Testis (tissue), 2 donors: Measurements from ENCODE around the gene ARF1.

Source experiments
- CTCF ChIP-seq, 3 experiments: fragments of 450-650 bp in 2 of 3; fragments of 200-600 bp in 1 of 3; sonication (generic) in 1 of 3; IDR thresholded peaks; one replicate each; pipeline ENCODE4 v1.5.1; 2016 to 2019; ENCODE audit warnings: antibody characterized with exemption in 3 of 3, mild to moderate bottlenecking in 2 of 3, moderate library complexity in 1 of 3
- POLR2A ChIP-seq: fragments of 450-650 bp; IDR thresholded peaks from one replicate; pipeline ENCODE4 v1.6.1; 2017; ENCODE audit warnings: antibody characterized with exemption, mild to moderate bottlenecking, moderate library complexity

GRCh38 chr1:228102791-228103620 lies 20.5 kb downstream of the ARF1 start, which contains the start of gene C1orf35:
- TF ChIP-seq CTCF (IDR thresholded peaks at IDR 0.05): peak in 1 of 3 experiments; percentile 20
- TF ChIP-seq POLR2A: peak; percentile 18
